HuH-7 (cell line): ENCODE data around the gene LILRA5.
"Not testable (repeated sequence)": the region's sequence is repeated elsewhere in the genome, so short reads cannot be mapped to it uniquely, and the experiment has no call there.

Source experiments
- DNase-seq: peaks from one replicate; pipeline ENCODE4 v3.0.0; 2011; ENCODE audit warnings: low spot score

LILRA5 gene

GRCh38 chr19:54273821-54274220 lies 39.1 kb downstream of the LILRA5 start:
- no peak for DNase-seq

GRCh38 chr19:54272181-54272580 lies 40.8 kb downstream of the LILRA5 start:
- DNase-seq: not testable (repeated sequence)

- not testable (repeated sequence) for DNase-seq
Observed at GRCh38 chr19:54271587-54271986, 41.4 kb downstream of the LILRA5 start.

GRCh38 chr19:54271106-54271505 lies 41.9 kb downstream of the LILRA5 start:
- no peak for DNase-seq

GRCh38 chr19:54268936-54269335 lies 44.0 kb downstream of the LILRA5 start:
- DNase-seq: no peak

GRCh38 chr19:54266133-54266532 lies 46.8 kb downstream of the LILRA5 start:
- DNase-seq: peak; percentile 74

GRCh38 chr19:54262470-54262869 lies 50.5 kb downstream of the LILRA5 start:
- DNase-seq: no peak

GRCh38 chr19:54262066-54262465 lies 50.9 kb downstream of the LILRA5 start:
- no peak for DNase-seq

GRCh38 chr19:54257116-54257480 lies 55.9 kb downstream of the LILRA5 start, which contains the start of gene LILRB5:
Gene LILRB5 (minus strand): TSS chr19:54257273. CDS start chr19:54257193, 80 bp downstream.
- DNase-seq: no peak
